HG03565 (cell line): ENCODE results near the gene ARF3.

Source experiments
- ATAC-seq: cut with Tn5 transposase; IDR thresholded peaks from one replicate; pipeline ENCODE4 v1.9.1; 2021; ENCODE audit warnings: mild to moderate bottlenecking, moderate library complexity; ENCODE audit not compliant: unreplicated experiment

The ARF3 gene

DNA sequence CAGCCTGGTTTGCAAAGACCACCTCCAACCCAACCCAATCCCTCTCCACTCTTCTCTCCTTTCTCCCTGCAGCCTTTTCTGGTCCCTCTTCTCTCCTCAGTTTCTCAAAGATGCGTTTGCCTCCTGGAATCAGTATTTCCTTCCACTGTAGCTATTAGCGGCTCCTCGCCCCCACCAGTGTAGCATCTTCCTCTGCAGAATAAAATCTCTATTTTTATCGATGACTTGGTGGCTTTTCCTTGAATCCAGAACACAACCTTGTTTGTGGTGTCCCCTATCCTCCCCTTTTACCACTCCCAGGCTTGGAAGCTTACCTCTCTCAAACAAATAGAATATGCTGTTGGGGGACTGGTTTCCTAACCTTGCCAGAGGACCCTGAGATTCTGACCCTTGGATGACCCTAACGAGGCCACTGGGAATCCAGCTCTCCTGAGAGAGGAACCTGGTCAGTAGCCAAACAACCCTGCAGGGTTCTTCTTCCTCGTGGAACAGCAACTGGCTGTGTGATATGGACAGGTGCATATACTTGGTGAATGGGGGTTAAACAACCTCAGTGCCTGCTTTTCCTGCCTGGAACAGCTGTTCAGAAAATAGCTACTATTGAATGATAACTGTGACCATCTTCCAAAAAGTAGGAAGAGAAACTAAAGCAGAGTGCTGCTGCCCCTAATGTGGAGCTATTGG lies 25.3 kb upstream of the ARF3 start:
- ATAC-seq, result no peak

- no peak for ATAC-seq
Measured at GRCh38 chr12:48981757-48982157, 24.5 kb upstream of the ARF3 start.

DNA sequence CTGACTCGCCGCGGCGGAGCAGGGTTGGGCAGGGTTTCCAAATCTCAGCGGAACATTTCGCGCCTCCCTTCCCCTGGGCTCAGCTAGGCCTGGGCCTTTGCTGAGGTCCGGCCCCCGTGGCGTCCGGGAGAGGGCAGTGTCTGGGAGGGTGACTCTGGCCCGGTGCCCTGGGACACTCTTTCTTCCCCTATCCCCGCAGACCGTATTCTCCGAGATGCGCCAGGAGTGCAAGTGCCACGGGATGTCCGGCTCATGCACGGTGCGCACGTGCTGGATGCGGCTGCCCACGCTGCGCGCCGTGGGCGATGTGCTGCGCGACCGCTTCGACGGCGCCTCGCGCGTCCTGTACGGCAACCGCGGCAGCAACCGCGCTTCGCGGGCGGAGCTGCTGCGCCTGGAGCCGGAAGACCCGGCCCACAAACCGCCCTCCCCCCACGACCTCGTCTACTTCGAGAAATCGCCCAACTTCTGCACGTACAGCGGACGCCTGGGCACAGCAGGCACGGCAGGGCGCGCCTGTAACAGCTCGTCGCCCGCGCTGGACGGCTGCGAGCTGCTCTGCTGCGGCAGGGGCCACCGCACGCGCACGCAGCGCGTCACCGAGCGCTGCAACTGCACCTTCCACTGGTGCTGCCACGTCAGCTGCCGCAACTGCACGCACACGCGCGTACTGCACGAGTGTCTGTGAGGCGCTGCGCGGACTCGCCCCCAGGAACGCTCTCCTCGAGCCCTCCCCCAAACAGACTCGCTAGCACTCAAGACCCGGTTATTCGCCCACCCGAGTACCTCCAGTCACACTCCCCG lies 23.9 kb upstream of the ARF3 start:
- no peak for ATAC-seq

- no peak for ATAC-seq
Measured at GRCh38 chr12:48980389-48980952, 23.2 kb upstream of the ARF3 start.

DNA sequence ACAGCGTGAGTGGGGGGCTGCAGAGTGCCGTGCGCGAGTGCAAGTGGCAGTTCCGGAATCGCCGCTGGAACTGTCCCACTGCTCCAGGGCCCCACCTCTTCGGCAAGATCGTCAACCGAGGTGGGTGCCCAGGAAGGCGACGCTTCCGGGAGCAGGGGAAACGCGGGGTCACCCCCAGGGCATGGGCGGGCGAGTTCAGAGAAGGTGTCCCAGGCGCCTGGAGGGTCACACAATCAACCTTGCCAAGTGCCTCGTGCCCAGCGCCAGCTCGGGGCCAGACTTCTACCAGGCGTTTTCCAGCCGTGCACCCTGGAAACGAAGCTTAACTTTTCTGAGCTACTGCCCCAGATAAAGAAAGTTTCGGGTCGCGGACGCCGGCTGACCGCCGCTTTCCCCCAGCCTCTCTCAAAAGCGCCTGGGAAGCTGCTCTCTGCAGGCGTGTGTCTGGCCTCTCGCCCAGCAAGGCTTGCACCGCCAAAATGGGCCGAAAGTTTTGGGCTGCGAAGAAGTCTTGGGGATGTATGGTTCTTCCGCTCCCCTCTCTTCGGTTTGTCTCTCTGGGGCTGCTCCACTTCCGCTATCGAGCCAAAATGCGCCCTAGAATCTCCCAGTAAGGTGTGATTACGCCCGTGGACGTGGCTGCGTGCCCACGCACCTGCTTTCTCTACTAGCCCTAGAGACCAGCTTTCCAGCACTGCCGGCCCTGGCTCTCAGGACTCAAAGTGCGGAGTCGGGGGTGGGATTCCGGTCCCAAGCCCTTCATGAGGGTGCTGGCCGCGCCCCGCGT lies 22.5 kb upstream of the ARF3 start:
- no peak for ATAC-seq

DNA sequence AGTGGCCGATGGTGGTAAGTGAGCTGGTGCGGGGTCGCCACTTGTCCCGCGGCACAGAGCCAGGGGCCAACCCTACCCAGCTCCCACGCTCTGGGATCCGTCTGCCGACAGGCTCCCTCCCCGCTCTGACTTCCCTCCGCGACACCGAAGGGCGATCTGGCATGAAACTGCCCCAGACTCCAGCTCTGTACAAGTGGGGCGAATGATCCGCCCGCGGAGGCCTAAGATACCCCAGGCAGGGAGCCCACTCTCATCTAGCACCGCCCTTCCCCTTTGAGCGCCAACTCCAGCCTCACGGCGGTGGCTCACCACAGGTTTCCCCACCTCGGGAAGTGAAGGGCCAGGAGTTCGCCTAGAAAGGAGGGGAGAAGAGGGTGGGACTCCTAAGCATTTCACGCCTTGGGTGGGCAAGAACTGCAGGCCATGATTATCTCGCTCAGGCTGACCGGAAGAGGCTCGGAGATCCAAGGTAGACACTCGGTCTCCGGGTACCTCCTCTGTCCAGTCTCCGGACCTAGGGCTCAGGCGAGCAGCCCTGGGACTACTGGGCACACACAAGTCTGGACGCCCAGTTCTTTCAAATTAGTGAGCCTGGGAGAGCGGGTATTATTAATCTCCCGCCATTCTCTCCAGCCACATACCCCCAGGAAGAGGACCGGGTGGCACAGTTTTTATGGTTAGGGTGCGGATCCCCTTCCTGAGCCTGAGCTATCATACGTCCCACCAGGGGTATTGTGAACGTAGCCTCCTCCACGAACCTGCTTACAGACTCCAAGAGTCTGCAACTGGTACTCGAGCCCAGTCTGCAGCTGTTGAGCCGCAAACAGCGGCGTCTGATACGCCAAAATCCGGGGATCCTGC lies 21.7 kb upstream of the ARF3 start:
- no peak for ATAC-seq

GRCh38 chr12:48978291-48978740 lies 21.0 kb upstream of the ARF3 start, which contains the start of gene WNT1:
TSS of gene WNT1 (plus strand) at chr12:48978322. CDS start at chr12:48978651, 329 bp downstream.
- no peak for ATAC-seq

- ATAC-seq, result no peak
Measured at GRCh38 chr12:48977290-48978281, 20.3 kb upstream of the ARF3 start.

GRCh38 chr12:48973941-48974673 lies 16.8 kb upstream of the ARF3 start:
- ATAC-seq, result no peak

DNA sequence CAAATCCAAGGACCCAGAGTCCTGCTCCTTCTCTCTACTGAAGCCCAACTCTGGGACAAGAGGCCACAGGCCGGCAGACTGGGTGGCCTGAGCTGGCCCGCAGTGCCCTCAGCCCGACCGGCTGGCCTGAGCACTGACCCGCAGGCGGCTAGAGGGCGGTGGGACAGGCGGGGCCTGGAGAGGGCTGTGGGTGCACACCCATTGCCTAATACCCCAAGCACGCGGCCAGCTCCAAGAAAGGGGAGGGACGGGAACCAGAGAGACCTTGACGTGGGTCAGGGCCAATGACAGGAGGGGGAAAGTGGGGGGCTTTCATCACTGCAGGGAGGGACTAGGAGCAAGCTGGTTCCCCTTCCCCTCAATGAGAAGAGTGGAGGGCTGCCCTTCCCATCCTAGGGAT lies 16.2 kb upstream of the ARF3 start:
- no peak for ATAC-seq

DNA sequence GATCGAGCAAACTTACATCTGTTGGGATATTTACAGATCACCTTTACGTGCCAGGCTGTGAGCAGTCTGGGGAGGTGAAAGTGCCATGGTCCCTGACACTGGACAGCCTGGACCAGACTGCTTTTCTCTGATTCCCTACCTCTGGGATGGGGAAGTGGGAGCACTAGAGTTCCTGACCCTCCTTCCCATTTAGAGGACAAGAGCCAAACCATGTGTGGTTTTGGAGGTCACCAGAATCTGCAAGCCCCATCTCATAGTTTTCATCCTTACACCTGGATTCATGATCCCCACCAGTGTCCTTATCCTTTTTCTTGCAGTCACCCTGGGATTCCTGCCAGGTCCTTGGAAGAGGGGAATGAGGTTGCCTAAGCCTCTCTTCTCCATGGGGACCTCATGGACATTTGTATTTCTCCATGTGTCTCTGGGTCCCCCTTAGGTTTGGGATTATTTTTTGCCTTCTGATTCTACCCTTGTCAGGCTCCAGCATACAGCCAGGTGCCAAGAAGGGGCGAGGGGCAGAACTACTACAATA lies 15.7 kb upstream of the ARF3 start:
- ATAC-seq, result no peak

DNA sequence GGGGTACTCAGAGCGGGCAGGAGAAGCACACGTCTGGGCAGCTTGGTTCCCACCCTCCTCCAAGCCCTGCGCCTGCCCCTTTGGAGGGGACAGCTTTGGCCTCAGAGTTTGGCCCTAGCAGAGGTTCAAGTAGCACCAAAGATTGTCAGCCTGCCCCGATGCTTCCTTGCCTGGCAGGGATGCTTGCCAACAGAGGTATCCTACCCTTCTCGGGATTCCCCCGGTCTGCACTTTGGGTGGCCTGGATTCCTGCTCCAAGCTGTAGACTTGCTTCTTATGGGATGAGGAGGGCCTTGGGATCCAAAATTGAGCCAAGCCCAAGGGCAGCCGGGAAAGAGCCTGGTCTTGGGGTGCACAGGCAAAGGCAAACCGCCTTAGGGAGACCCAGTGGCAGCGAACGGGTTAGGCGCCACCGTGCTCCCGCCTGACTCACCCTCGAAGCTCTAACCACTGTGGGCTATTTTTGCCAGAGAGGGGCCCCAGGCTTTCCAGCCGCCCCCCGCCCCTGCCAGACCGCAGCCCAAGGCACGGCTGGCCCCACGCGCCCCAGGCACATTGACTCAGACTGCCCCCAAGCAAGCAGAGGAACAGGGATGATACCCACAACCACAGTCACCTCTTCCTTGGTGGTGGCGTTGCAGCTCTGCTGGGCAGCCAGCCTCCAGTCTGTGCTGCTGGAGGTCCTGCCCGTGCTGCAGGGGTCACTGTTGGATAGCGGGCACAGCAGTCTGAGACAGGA lies 15.1 kb upstream of the ARF3 start:
- ATAC-seq, result no peak

DNA sequence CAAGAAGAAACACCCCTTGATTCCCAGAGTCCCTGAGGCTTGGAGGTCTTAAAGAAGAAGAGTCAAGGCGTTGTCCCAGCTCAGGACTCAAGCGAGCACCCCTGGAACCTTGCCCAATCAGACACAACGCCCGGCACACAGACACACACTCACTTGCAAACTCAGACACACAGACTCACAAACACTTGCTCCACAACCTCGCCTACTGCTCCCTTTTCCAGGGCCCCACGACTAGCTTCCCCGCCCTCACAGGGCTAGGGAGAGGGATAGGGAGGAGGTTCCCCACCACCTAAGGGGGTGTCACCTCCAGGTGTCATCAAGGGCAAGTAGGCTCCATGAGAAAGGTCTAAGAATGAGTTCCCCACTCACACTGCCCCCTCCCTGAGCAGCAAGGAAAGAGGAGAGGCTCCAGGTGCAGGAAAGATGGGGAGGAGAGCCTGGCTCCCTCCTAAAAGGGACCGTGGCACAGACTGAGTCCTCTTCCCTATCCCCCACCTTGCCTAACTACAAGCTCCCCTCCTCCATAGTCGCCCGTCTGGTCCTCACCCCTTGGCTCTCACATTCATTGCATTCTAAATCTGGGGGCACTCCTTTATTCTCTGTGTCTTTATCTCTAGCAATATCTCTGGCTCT lies 13.5 kb upstream of the ARF3 start:
- no peak for ATAC-seq

GRCh38 chr12:48969833-48970701 lies 12.8 kb upstream of the ARF3 start:
- no peak for ATAC-seq

DNA sequence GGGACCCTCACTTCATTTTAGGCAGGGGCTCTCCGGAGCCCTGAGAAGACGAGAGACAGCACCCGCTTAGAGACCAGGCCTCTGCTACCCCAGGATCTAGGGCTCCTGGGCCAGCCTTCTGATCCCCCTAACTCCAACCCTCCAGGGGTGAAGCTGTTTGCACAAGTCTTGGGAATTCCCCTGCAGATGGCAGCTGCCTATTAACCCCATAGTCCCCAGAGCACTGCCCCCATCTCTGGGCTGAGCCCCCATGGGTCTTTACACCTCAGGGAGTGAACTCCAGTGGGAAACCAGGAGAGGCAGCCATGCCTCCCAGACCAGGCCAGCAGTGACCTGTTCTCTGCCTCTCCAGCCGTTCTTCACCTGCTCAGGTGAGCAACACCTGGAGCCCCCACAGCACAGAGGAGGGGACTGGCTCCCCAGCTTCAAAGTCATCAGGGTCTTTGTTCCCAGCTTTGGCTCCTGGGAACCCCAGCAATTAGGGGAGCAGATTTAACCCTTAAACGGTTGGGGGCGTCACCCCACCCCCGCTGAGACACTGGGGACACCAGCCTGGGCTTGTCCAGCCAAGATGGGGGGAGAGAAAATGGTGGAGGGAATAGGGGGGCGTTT lies 12.0 kb upstream of the ARF3 start:
- ATAC-seq, result no peak

GRCh38 chr12:48968467-48968866 lies 11.2 kb upstream of the ARF3 start:
- no peak for ATAC-seq
